Esophagus muscularis mucosa (tissue), 3 donors: ENCODE measurements around the gene CTSS.

Experiments
- EP300 ChIP-seq: sonication (generic); formaldehyde crosslinking; IDR thresholded peaks from one replicate; pipeline ENCODE4 v1.6.1; 2017; ENCODE audit warnings: antibody characterized with exemption
- TF ChIP-seq, protein P1 (sequence below), 3 experiments: fragments of 200-600 bp in 2 of 3; fragments of 450-650 bp in 1 of 3; sonication (generic) in 2 of 3; IDR thresholded peaks; one replicate each; pipeline ENCODE4 v1.5.1; 2017 to 2019; ENCODE audit warnings: antibody characterized with exemption in 3 of 3, mild to moderate bottlenecking in 2 of 3, moderate library complexity in 1 of 3

DNA sequence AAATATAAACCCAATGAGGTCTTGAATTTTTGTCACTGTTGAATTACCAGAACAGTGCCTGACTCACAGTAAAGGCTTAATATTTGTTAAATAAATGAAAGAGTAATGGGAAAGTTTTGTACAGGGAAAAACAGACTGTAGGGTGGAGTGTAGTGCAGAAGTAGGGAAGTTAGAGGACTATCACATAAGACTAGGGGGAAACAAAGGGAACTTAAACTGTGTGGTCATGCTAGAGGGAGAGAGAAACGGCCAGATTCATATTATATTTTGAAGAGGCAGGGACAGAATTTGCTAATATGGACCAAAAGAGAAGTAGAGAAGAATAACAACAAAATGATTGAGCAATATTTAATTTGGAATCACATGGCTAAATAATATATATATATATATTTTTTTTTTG is 27.6 kb upstream of the CTSS start:
- TF ChIP-seq, protein P1, sequence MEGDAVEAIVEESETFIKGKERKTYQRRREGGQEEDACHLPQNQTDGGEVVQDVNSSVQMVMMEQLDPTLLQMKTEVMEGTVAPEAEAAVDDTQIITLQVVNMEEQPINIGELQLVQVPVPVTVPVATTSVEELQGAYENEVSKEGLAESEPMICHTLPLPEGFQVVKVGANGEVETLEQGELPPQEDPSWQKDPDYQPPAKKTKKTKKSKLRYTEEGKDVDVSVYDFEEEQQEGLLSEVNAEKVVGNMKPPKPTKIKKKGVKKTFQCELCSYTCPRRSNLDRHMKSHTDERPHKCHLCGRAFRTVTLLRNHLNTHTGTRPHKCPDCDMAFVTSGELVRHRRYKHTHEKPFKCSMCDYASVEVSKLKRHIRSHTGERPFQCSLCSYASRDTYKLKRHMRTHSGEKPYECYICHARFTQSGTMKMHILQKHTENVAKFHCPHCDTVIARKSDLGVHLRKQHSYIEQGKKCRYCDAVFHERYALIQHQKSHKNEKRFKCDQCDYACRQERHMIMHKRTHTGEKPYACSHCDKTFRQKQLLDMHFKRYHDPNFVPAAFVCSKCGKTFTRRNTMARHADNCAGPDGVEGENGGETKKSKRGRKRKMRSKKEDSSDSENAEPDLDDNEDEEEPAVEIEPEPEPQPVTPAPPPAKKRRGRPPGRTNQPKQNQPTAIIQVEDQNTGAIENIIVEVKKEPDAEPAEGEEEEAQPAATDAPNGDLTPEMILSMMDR (IDR thresholded peaks at IDR 0.05), result no peak
- TF ChIP-seq EP300, result no peak
